CD4-positive, alpha-beta T cell treated with Interleukin-15 for 4 hours (primary cell): ENCODE results near the gene RIC8A.

ENCODE experiments used
- DNase-seq: peaks from one replicate; pipeline ENCODE4 v3.0.0-alpha.2; 2020; ENCODE audit warnings: low spot score

The RIC8A gene

DNA sequence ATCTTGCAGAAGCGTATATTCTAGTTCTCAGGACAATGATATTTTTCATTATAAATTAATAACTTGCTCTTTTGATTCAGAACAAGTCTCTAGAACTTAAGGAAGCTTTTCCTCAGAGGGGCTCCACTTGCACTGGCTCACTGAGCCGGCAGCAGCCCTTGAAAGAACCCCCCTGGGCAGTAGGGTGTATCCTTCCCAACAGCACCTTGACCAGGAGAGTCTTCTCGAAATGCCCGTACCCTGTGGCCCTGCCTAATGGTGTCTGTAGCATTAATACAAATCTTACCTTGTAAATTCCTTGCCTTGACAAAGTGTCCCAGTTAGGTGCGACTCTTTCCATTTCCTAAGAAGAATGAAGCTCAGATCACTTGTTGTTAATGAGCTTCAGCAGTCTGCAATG is 42.8 kb downstream of the RIC8A start:
- no peak for DNase-seq

DNA sequence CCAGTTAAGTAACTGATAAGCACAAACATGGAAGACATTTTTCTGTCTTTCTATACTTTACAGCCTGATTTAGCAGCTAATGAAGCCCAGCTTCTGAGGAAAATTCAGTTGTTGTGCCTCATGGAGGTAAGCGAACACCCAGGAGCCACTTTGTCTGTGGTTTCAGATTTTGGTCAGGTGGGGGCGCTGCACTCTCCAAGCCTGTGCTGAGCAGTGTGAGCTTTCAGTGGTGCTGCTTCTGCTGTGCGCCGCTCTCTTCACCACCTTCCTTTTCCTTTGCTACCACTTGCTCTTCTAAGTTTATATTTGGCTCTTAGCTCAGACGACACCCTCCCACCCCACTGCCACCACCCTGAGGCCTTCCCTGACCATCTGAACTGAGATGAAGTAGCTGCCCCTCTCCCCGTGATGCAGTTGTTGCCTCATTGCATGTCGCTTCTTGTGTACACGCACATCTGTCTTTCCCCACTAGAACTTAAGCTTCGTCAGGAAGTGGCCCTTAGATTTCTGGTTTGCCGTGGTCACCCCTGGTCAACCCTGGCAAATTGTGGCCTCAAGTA is 43.3 kb downstream of the RIC8A start:
- peak; percentile 82 for DNase-seq

DNA sequence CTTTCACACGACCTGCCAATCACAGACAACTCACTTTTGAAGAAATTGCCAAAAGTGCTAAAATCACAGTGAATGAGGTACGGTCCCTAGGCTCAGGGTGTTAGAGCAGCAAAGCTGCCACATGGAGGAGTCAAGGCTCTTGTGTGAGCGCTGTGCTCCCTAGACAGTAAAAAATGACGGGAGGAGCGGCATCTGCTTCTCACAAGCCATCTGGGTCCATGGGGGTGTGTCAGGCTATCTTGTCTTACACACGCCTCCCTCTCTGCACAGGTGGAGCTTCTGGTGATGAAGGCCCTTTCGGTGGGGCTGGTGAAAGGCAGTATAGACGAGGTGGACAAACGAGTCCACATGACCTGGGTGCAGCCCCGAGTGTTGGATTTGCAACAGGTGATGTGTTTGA is 44.0 kb downstream of the RIC8A start:
- DNase-seq: no peak

DNA sequence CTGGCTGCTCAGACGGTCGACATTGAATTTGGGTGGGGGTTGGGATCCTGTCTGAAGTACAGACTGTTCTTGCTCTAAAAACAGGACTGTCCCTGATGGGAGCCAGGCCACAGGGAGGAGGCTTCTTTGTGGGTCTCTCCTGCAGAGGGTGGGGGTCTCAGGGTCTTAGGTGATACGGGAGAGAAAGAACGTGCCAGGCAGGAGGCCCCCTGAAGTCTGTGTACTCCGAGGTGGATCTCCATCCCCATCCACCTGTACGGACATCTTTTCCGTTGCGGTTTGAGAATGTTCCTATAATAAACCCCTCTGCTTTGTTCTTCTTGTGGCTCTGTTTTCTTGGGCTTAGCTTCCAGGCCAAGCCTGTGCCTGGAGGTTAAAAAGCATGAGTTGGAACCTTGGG is 45.2 kb downstream of the RIC8A start:
- no peak for DNase-seq

DNA sequence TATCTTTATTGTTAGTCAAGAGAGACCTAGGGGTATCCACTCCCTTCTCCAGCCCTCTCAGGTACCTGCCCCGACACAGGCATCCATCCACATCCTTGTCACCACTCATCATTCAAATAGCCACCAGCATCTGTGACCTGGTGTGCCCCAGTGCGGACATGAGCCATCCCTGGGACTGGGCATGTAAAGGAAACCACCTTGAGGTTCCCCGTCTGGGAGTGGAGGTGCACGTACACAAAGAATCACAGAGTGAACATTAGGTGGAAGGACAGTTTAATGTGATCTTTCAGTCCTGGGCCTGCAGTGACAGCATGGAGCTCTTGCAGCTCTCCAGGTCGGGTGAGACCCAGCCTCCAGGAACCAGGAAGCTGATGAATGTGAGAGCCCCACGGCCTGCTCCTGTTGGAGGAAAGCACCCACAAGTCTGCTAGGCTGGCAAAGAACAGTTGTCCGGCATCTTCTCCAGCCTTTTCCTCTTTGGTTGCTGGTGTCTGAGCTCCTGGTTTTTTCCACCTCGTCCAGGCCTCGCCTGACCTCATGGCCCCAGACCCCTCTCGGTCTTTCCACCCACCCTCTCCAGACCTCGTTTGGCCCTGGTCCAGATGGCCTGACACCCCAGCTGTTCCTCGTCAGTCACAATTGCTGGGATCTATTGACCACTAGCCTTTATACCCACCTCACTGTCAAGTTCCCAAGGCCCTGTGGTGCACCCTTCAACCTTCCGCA is 45.8 kb downstream of the RIC8A start:
- no peak for DNase-seq

DNA sequence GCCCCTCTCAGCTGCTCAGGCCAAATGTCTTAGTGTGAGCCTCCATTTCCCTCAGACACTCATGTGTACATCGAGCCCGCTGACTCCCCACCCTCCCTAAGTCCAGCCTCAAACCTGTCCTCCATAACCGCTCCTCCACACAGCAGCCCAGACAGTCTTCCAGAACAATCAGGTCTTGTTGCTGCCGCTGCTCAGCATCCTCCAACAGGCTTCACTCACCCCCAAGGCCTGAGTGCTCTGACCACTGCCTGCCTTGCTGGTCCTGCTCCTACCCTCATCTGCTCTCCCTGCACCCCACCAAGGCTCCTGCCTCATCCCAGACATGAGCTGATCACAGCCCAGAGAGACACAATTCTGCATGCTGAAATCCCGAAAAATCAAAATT is 46.4 kb downstream of the RIC8A start:
- DNase-seq: no peak

DNA sequence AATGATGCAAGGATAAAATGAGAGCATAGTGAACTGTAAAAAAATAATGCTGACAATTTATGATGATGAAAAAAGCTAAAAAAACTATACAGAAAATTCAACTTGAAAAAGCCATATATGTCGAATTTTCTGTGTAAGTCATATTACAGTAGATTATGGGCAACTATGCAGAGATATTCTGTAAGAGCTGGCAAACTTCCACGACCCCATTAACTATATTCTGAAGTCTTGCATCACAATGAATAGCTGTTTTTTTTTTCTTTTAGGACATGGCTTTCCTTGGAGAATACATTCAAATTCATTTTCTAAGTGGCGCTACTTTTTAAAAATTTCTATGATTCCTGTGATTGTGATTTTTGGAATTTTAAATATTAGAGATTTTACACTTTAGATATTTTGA is 47.7 kb downstream of the RIC8A start:
- DNase-seq: no peak

DNA sequence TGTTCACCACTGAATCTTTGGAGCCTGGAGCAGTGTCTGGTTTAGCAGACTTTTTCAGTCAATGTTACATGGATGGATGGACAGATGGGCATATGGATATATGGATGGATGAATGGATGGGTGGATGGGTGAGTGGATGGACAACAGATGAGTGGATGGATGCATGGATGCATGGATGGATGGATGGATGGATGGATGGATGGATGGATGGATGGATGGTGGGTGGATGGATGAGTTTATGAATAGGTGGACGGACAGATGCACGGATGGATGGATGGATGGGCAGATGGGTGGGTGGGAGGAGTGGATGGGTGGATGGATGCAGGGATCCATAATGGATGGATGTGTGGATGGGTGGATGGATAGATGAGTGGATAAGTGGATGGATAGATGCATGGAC is 48.3 kb downstream of the RIC8A start:
- DNase-seq: no peak

DNA sequence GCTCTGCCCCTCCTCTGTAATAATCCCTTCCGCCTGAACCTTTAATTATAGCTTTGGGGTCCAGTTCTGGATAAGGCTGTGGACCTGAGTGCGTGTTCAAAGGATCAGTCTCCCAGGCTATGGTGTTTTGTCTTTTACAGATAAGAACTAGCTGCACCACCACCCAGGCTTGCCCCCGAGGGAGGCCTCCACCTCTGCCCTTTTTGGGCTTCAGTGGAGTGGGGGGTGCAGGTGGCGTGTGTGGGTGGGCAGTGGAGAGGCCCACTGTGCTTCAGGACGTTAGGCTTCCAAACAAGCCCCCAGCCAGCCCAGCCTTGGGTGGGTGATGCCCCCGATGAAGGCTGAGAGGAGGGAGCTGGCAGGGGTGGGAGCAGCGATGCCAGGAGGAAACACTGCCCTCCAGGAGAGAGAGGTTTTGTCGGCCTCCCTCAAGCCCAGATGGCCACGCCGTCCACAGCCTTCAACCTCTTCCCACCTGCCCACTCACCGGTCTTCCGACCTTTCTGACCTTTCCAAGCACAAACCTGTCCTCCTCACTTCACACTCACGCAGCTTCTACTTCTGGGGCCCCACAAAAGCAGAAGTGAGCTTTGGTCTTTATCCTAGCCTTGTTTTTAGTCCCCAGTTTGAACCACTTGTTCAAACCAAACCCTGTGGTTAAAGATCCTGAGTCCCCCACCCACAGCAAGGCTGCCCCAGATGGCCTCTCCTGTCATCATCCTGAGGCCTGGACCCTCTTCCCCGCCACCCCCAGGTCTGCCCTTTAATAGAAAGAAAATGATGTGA is 49.6 kb downstream of the RIC8A start:
- DNase-seq: no peak

DNA sequence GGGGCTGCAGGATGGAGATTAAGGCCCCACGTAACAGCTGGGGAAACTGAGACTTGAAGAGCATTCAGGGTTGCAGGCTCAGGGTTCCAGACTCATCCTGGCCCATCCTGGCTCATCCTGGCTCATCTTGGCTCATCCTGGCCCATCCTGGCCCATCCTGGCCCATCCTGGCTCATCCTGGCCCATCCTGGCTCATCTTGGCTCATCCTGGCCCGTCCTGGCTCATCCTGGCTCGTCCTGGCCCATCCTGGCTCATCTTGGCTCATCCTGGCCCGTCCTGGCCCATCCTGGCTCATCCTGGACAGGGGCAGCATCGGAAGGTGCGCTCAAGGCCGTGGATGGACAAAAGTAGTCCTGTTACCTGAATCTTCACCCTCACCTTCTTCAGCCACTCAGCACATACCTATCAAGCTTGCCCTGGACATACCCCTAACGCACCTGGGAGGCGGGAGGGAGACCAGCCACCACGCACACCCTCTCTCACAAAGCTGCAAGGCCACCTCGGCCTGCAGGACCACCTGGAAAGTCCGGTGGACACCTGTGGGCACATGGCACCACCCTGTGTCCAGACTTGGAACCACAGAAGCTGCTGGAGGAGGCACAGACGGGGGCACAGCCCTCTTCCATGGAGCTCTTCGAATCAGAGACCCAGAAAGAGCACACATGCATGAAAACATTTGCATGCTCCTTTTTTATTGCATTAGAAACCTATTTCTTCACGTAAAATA is 50.4 kb downstream of the RIC8A start:
- no peak for DNase-seq

DNA sequence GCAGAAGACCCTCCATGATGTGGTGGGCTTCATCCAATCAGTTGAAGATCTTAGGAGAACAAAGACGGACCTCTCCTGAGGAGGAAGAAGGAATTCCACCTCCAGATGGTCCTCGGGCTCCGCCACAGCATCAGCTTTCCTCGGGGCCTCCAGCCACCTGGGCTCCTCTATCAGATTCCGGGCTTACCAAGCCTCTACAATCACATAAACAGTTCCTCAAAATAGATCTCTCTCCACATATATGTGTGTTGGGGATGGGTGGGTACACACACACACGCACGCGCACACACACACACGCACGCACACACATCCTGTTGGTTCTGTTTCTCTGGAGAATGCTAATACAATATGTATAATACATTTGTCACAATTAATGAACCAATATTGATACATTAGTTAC is 51.9 kb downstream of the RIC8A start:
- no peak for DNase-seq

DNA sequence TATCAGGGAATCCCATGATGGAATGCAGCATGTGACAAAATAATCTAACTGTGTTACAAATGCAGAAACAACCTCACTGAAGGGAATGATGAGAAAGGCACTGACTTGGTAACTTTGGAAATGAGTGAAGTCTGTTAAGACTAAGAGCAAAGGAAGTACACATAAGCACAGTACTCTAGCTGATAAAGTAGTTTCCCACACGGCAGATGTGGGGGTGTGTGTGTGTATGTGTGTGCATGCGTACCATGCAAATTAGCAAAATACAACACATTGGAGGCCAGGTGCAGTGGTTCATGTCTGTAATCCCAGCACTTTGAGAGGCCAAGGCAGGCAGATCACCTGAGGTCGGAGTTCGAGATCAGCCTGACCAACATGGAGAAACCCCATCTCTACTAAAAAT is 54.1 kb downstream of the RIC8A start:
- no peak for DNase-seq
